ENCODE results near the gene FLNB.
"Not testable (repeated sequence)": the region's sequence is repeated elsewhere in the genome, so short reads cannot be mapped to it uniquely, and the experiment has no call there.

FLNB gene

DNA sequence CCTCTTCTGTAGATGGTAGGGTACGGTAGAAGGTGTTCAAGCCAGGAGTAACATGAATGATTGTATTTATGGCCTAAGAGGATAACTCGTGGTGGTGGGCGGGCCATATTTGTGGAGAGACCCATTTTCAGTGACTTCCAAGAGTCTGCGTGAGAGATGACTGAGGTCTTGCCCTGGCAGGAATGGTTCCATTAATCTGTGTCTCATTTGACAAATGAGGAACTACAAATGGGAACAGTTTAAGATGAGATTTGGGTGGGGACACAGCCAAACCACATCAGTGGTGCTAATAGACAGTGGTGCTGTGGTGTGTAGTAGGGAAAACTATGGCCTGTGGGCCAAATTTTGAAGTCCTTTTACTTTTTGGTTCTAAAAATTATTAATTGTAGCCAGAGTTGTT lies 47.1 kb downstream of the FLNB start:
- DNase-seq = no peak

DNA sequence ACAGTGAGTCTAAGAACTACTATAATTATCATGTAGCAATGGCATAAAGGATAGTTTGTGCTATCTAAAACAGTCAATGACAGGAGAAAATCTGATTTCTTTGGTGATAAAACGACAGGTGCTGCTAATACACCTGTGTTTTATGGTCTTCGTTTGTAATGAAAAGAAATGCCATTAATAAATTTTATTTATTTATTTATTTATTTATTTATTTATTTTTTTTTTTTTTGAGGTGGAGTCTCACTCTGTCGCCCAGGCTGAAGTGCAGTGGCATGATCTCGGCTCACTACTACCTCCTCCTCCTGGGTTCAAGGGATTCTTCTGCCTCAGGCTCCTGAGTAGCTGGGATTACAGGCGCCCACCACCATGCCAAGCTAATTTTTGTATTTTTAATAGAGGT lies 47.7 kb downstream of the FLNB start:
- not testable (repeated sequence) for DNase-seq

DNA sequence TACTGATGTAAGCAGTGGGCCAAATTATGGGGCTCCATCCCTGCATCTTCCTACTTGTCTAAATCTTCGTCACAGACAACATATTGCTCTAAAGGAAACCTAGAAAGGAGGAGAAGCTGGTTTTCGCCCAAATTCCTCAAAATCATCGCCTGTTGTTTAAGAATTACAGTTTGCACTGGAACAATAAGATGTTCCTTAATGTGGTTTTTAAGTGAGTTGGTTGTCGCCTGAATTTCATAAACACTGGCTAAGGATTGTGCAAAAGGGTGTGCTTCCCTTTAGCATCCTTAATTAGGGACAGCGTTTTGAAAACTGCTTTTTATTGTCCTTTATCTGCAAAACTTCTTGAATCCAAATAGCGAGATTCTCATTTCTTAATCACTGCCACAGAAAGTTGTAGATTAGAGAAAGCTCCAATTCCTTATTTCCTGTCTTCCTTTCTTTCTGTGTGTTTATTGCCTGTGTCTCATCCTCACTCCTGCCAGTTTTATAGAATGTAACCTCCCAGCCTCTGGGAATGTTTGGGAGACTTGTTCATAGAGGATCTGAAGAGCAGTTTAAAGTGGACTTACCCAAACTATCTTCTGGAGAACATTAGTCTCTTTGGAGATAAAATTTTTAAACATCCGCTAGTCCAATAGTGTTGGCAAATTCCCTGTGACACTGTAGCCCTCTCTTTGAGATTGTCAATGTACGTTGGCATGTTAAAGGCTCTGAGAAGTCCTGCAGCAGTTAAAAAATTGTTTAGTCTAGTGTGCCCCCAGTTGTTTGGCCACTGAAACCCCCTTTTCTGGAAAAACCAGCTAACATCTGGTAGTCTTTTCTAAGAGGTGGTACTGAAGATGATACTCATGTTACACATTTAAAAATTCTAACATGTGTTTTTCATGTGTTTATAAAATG lies 50.4 kb downstream of the FLNB start:
- DNase-seq = no peak

DNA sequence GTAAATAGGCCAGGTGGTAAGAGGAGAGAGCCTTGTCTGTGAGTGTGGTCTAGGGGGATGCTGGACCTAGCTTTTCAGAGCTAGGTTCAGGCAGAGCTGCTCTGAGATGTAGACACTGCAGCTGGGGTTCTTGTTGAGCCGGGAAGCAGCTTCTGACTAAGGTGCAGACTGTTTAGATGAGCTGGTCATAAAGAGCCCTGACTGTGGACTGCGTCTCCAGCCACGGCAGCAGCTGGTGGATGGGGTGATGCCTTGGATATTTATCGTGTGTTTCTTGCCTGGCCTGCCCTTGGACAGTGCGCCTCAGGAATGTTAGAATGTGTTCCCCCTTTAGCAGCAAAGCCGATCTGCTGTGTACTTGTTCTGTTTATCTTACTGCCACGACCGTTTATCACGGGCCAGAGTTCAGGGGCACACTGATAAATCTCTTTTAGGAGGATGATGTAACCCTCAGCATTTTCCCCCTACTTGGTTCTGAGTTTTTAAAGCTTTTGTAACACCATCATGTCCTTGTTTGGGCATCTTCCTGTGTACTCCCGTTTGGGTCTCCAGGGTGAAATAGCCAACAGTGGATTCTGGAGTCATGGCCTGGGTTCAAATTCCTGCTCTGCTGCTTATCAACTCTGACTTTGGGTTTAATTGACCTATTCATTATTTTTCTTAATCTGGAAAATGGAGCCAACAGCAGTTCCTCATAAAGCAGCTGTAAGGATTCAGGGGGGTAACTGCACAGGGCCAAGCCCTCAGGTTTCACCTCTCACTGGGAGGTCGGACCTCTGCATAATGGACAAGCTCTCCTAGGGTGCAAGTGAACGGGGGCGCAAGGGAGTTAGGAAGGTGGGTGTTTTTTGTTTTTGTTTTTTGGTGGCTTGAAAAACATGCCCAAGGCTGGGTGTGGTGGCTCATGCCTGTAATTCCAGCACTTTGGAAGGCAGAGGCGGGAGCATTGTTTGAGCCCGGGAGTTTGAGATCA lies 51.4 kb downstream of the FLNB start:
- DNase-seq = no peak

DNA sequence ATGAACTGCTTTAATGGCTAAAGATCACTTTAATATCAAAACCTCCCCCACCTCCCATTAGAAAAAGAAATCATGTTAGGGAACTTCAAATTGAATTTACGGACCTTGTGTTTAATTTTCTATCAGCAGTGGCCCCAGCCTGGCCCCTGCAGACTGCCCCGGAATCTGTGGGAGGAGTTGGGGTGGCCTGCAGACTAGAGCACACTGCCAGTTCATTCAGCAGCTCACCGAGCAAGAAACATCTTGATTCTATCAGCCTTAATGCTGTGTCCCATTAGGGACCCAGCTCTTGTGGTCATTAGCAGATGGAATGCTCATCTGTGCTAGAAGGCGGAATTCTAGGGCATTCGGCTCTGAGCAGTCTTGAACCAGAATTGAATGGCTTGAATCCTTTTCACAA lies 54.2 kb downstream of the FLNB start:
- no peak for DNase-seq

DNA sequence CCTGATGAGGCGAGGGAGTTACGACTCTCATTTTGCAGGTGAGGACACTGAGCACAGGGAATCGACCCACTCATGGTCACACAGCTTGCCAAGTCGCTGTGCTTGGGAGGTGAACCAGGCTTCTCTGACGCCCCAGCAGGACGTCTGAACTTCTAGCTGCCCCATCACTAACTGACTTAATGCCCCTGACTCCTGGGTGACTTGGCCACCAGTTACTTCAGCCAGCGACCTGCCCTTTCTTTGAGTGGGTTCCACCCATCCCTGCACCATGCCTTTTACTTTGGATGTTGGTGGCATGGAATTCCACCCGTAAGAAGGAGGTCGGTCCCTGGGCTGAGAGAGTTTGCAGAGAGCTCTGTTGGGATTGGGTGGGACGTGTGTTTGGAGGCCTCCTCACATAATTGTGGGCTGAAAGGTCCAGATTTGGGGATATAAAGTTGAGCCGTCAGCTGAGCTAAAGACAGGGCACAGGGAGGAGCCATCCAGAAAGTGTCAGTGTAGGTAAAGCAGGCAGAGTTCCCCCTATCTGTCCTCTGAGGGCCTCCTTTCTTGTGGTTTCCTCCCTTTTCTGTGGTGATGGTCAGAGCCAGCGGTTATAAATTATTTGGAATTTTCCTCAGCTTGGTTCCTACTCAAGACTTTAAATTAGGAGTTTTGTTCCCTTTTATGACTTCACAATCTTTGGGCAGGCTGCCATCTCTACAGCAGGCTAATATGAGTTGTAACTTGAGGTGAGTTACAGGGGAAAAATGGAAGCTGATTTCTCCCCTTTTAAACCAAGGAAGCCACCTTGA lies 55.0 kb downstream of the FLNB start:
- no peak for DNase-seq

DNA sequence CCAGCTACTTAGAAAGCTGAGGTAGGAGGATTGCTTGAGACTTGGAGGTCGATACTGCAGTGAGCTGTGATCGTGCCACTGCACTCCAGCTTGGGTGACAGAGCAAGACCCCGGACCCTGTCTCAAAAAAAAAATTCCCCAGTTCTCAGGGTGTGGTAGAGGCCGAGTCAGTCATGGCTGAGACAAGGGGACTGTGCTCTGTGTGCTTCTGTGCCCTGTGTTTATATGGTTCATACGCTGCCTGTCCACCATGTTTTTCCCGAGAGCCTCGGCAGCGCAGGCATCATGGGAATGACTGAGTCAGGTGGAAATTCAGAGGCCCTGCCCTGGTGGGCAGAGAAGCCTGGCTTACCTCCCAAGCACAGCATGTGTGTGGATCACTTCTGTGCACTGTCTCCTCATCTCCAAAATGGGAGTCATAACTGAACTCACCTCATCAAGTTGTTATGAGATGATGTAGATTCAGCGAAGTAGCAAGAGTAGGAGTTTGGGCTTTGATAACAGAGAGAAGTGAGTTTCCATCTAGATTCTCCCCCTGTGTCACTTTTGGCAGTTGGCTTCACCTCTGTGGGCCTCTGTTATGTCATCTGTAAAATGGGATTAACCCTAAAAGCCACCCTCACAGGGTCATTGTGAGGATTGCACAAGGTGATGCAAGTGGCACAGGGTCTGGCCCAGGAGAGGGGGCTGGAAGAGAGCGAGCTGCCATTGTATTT lies 56.9 kb downstream of the FLNB start:
- DNase-seq = no peak

DNA sequence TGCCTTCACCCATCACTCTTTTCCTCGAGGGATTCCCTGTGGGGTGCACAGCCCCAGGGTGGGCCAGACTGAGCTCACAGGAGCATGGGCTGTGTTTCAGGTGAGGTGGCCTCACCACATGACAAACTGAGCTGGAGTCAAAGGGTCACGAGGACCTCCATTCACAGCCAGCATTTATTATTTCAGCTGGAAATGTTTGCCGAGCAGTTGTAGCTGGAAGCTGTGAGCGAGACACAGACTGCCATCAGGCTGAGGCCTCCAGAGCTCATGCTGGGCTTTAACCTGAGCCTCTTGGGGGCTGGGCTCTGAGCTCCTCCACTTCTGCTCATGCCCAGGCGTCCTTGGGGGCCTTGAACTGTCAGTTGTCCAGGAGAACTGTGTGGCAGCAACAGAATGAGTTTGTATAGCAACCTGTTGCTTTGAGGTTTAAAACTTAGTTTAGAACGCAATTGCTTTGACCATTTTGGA lies 57.5 kb downstream of the FLNB start:
- no peak for DNase-seq

DNA sequence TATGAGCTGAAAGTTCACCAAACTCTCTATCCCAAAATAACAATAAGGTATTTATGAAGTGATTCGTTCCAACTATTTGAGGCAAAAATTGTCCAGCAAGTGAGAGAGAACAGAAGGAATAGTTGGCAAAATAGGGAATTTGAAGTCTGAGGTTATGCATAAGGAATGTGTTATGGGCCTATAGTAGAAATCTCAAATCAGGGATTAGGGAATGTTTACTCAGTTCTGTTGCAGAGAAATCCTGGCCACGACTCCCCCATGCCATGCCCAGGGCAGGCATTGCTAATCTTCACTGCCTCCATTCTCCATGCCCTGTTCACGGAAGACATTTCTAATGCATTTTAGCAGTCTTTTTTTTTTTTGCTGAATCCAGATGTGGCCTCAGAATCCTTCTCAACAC lies 58.6 kb downstream of the FLNB start:
- DNase-seq = no peak

DNA sequence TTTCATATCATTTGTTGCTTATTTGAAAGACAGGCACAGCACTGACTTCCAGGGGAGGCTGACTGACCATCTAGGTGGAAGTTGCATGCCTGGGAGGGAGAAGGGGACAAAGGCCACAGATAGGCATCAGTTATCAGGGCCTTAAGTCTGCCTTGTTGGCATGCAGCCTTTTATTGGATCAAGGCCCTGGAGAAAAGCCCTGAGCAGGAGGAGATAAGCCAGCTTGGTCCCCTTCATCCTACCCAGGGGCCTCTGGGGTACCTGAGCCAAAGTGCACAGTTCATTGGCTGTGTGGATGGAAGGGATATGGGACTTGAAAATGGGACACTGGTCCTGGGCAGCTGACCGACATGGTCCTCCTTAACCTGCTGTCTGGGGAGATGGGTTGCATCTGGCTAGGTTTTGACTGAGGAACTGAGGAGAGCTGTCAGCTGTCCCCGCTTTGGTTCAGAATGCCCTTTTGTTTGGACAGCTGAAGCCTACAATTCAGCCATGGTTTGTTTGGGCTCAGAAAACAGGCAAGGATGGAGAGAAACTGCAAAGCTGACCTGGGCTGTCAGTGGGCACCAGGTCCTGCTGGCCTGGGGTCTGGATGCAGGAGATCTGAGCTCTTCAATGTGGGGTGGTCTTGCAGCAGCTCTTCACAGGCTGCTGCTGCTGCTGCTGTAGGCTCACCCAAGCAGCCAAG lies 60.0 kb downstream of the FLNB start:
- DNase-seq = no peak

DNA sequence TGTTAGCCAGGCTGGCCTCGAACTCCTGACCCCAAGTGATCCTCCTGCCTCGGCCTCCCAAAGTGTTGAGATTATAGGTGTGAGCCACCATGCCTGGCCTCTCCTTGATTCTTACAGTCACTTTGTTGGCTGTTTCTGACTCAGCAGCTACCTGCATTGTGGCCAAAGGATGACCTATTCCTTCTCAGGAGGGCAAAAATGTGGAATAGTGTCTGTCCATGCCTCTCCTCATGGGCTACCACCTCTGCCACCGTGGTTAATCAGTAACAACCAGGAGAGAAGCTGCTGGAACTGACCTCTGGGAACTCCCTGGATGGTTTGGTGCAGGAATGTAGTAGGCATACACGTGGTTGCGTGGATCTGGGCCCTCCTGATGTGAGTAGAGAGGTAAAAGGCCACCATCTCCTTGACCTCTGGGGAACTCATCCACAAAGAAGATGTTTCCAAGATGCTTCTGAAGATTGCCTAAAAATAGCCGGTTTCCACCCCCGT lies 63.3 kb downstream of the FLNB start:
- DNase-seq = no peak

DNA sequence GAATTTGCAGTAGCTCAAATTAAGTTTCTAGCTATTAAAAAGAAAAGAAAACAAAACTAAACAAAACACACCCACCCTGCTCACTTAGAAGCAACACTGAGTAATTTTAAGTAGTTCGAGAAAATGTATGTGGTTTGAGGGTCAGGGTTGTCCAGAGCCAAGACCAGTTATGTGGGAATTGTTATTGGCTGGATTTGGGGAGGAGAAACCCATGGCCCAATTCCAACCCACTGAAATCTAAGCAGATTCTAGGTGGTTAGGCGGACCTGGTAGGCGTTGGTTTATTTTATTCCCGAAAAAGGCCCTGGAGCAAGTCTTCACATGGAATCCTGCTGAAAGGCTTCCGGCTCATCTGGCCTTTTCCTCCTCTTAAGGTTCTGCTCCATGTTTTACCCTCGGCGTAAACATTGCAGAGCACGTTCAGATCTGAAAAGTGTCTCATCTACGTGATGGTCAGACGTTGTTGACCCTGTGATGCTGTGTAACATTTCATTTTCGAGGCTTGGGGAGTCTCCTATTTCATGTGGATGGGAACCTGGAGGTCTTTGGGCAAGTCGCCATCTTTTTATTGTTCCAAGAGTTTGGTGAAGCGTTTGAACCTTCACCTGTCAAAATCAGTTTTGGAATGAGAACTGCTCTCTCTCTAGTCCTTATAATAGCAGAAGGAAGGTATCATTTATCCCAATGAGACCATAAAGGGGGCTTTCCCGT lies 64.0 kb downstream of the FLNB start:
- DNase-seq = no peak

DNA sequence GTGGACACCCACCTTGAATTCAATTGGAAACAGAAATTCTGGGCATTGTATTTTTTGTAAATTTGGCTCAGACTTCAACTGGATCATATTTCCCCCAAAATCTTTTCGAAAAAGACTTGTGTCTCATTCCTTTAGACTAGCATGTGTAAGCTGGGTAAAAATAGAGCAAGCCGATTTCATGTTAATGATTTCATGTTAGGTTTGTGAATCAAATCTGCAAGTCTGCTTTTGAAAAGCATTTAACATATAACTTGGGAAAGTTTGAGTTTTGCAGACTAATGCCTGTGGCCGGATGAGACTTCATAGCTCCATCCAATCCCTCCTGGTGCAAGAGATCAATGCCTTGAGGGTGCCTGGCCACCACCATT lies 64.5 kb downstream of the FLNB start:
- no peak for DNase-seq

DNA sequence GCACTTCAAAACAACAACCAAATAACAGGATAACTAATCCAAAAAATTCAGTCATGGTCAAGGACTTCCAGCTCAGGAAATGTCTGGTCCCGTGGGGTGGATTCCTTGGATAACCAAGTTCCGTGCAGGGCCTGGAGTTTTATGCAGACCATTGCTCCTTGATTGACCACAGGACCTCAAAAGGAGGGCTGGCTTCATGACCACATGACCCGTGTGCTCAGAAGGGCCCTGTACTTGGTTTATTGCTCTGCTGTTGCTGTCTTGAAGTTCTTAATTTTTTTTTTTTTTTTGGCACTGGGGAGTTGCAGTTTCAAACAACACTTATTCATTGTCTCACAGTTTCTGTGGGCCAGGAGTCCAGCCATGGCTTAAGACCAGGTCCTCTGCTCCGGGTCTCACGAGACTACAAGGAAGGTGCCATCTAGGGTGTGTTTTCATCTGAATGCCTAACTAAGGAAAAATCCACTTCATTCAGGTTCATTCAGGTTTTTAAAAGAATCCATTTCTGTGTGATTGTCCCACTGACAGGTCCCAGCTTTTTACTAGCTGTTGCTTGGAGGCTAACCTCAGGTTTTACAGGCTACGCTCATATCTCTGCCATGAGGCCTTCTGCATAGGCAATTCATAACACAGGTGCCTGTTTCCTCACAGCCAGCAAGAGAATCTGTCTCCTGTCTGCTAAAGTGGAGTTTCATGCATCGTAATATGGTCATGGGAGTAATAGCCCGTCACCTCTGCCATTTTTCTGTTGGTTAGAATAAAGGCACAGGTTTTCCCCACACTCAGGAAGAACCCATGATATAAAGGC lies 65.3 kb downstream of the FLNB start:
- no peak for DNase-seq

DNA sequence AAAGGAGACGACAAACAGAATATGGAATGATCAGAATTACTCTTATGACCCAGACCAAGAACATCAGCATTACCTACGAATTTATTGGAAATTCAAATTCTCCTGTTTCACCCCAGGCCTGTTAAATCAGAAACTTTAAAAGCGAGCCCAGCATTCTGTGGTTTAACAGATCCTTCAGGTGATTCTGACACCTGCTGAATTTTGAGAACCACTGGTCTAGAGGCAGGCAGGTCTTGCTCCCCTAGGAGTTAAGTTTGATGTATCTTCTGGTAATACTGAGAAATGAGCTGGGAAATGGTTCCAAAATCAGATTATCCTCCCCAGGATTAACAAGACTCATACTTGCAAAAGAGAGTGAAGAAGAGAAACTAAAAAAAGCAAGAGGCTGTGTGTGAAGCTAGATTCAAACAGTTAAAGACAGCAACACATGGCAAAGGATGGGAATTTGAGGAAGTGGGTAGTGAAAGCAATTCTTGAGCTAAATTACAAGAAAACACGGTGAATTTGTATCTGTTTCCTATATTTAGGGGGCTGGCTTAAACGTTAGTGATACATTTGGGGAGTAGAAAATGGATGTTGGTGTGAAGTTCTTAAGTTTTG lies 66.0 kb downstream of the FLNB start:
- DNase-seq = no peak

DNA sequence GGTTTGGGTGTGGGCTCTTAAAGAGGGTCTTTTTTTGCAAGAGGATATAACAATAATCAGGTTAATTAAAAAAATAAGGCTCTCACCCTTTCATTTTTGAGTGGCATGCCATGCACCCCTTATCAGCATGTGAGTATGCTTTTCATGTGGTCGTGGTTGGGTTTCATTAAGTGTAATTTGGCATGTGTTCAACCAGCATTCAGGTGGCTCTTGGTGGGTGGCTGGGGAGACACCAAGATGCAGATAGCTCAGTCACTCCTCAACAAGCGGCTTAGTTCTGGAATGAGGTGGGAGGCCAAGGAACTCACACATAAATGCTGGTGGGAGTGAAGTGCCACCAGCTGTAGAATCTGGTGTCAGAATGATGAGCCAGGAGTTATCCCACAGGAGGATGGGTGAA lies 66.8 kb downstream of the FLNB start:
- peak; percentile 51 for DNase-seq

DNA sequence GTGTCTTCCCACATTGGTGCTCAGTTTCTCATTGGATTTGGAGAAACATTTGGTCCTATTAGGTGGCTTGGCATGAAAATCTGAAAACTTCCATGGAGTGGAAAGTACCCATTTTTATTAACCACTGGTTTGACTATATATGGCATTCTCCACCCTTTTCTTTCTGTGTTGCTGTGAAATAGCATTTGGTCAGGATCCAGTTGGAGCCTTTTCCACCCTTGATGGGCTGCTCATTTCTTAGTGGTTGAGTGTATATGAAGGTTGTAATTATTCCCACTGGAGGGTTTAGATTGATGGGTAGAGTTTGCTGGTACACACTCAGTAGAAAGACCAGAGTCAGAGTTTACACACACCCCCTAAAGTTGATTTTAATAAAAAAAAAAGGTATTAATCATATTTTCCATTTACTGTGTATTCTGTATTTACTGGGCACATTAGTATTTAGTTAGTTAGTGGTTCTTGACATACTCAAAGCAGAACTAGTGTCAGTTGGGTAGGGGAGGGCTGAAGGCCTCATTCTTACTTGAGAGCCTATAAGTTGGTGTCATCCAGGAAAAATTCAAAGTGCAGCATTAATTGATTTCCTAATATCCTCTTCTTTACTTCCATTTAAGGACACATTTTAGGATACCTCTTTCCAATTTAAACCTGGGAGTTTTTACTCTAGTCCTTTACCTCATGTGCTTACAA lies 69.5 kb downstream of the FLNB start:
- DNase-seq = no peak

DNA sequence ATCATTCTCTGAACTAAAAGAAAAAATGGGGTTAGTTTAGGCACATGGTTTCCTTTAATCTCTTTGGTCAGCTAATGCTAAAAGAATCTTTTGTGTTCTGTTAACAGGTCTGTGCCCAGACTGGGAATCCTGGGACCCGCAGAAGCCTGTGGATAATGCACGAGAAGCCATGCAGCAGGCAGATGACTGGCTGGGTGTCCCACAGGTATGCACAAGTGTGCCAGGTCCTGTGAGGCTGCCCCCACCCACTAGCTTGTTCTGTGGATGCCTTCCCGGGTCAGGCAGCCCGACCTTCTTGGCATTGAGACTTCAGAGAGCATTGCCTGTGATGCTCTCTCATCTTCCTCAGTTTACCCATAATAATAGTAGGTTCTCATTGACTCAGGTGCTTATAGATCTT lies 70.4 kb downstream of the FLNB start:
- no peak for DNase-seq

DNA sequence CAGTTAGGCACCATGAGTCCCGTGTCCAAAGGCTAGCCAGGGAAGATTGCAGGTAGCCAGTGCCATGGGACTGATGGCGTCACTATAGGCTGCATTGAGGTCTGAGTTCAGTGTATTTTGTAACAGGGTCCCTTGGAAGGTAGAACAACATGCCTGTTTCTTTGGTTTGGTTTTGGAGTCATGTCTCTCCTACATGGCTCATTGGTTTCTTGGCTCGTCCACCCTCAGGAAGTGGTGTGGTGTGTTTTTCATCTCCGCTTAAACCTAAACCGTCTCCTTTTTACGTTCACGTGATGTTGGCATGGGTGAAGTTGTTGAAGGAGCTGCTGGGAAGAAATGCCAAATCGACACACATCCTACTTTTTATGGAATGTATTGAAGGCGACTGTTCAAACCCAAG lies 71.6 kb downstream of the FLNB start:
- DNase-seq = no peak

All from stimulated activated CD4-positive, alpha-beta T cell treated with anti-CD3 and anti-CD28 coated beads, Interleukin-1b, Interleukin-23, amount 100 ng/mL, for 48 hours (primary cell).